Measurements from ENCODE around the gene ADRA2C.

GRCh38 chr4:3809451-3810110, 43.4 kb downstream of the ADRA2C start:
- TF ChIP-seq CTCF (IDR thresholded peaks at IDR 0.05) (no peak), POLR2A (IDR thresholded peaks at IDR 0.05) (no peak), POLR2AphosphoS5 (IDR thresholded peaks at IDR 0.05) (no peak)
